ENCODE results near the gene EFHD2.
"Not testable (repeated sequence)": the region's sequence is repeated elsewhere in the genome, so short reads cannot be mapped to it uniquely, and the experiment has no call there.

The EFHD2 gene

DNA sequence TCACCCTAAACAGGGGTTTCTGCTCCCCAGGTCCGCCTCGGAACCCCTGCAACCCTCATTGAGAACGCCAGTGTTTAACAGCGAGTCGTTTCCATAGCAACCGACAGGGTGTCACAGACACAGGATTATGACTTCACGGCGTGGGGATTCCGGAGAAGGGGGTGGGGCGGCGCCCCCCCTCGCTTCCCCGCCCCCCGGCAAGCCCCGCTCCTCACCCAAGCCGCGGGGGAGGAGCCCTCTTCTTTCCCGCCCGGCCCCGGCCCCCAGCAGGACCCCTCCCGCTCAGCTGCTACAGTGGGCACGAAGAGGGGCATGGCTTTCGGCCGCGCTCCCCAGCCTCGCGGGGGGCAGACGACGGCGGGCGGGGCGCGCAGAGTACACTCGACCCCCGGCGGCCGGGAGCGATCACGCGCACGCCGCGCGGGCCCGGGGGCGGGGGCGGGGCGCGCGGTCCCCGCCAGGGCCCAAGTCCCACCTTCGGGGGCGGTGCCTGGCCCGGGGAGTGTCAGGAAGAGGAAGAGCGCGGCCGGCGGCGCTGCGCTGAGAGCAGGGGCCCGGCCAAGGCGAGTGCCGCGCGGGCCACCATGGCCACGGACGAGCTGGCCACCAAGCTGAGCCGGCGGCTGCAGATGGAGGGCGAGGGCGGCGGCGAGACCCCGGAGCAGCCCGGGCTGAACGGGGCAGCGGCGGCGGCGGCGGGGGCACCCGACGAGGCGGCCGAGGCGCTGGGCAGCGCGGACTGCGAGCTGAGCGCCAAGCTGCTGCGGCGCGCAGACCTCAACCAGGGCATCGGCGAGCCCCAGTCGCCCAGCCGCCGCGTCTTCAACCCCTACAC, at the start of gene EFHD2:
Gene EFHD2, plus strand, starts transcription at position 501 of the 835 bp plus-strand sequence. Its CDS starts 84 bp downstream, at position 585.
- DNase-seq: peak; percentile 67

GRCh38 chr1:15360700-15361099, 49.0 kb upstream of the EFHD2 start:
- DNase-seq: no peak

DNA sequence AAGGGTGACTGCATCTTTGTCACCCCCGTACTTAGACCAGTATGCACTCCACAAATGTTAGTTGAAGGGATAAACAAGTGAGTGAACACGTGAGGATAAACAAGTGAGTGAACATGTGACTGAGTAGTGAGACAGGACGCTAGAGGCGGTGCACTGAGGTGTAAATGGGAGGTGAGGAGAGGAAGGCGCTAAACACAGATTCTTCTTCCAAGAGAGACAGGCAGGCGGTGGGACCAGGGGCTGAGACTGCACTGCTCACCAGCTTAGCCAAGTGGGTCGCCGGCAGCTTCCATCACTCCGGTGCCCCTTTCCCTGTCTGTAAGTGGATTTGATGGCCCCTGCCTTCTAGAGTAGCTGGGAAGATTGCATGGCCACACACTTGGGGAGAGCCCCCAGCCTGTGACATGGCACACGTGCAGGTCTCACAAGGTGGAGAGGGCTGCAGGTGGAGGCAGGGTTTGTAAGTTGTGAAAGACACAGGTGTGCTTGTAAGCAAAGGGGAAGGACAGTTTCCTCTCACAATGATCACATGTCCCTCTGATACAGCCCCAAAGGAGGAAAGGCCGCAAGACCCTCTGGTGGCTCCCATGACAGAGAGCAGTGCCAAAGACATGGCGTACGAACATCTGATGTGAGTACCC, 47.5 kb upstream of the EFHD2 start:
- DNase-seq: no peak

- DNase-seq: no peak
Observed at GRCh38 chr1:15362737-15363128, 47.0 kb upstream of the EFHD2 start.

DNA sequence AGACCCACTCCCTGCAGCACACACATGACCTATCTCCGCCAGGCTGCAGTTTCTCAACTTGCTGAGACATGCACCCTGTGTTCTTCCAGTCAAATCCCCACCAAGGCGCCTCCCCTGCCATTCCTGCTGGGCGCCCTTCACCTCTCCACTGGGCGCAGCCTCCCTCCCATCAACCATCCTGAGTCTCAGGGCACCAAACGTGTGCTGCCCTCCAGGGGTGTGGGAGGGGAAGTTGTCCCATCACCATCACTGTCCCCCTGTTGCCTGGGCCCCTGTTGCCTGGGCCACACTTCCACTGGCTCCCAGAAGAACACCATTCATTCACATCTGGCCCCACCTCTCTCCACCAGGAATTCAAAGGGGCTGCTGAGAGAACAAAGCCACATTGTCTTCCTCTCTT, 44.9 kb upstream of the EFHD2 start:
- DNase-seq: no peak

GRCh38 chr1:15368888-15369287, 40.8 kb upstream of the EFHD2 start:
- DNase-seq: no peak

DNA sequence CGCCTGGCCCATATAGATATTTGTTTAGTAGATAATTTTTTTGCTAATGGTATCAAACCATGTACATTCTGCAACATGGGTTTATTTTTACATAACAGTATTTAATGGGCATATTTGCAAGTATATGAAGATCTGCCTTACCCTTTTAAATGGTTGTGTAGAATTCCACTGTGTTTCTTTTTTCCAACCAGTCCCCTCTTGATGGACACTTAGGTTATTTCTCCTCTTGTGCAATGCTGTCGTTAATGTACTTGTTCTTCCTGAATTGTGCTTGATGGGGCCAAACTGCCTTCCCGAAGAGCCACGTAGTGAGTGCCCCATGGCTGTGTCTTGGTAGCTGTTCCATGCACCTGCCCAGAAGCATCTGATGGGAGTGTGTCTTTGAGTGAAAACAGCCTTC, 39.4 kb upstream of the EFHD2 start:
- no peak for DNase-seq

- DNase-seq: no peak
Observed at GRCh38 chr1:15370781-15371520, 38.7 kb upstream of the EFHD2 start.

DNA sequence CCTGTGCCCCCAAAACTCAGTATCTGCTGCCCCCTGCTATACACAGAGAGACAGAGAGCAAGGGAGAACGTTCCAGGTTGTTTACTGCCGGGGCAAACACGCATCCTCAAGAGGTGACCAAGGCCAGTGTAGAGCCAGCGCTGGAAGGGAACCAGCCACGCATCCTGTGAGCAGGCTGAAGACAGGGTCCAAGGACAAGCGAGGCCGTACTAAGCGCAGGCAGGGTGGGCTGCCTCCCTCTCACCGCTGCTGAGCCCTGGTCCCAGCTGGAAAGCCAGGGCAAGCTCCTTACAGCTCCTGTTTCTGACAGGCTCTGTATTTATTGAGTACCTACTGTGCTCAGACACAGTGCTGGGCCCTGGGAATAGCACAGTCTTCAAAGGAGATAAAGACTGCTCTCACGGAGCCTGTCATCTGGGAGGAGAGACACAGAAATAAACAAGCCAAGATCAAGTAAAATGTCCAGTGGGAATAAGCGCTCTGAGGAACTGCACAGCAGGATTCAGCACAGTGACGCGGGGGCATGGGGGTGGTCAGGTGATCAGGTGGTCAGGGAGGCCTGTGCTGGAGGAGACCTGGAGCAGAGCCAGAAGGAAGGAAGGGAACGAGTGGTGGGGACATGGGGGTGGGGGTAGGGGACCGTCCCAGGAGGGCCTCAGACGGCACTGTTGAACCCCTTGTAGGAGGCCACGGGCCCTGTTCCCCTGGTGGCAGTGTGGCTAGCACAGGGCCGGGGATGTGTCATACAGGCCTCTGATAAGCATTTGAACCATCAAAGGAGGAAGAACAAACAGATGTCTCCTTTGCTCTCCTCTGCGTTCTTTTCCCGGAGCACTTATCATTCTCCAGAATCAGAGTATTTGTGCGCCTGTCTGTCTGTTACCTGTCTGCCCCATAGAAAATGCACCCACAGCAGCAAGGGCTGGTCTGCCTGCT, 37.8 kb upstream of the EFHD2 start:
- no peak for DNase-seq

DNA sequence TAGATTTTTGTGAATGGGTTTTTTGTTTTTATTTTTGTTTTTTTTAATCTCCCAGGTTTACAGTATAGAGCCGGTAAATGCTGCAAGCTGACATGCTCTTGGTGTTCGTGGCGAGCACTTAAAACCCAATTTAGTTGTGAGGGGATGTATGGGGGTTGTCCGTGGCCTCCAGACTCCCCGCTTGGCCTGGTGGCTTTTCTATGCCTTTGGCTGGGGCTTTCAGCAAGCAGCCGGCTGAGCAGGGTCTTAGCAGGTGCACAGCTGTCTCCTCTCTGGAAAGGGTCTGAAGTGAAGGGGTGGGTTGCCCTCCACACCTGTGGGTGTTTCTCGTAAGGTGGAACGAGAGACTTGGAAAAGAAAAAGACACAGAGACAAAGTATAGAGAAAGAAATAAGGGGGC, 31.0 kb upstream of the EFHD2 start:
- DNase-seq: no peak

DNA sequence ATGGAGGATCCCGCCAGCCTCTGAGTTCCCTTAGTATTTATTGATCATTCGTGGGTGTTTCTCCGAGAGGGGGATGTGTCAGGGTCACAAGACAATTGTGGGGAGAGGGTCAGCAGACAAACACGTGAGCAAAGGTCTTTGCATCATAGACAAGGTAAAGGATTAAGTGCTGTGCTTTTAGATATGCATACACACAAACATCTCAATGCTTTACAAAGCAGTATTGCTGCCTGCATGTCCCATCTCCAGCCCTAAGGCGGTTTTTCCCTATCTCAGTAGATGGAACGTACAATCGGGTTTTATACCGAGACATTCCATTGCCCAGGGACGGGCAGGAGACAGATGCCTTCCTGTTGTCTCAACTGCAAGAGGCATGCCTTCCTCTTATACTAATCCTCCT, 30.5 kb upstream of the EFHD2 start:
- not testable (repeated sequence) for DNase-seq

DNA sequence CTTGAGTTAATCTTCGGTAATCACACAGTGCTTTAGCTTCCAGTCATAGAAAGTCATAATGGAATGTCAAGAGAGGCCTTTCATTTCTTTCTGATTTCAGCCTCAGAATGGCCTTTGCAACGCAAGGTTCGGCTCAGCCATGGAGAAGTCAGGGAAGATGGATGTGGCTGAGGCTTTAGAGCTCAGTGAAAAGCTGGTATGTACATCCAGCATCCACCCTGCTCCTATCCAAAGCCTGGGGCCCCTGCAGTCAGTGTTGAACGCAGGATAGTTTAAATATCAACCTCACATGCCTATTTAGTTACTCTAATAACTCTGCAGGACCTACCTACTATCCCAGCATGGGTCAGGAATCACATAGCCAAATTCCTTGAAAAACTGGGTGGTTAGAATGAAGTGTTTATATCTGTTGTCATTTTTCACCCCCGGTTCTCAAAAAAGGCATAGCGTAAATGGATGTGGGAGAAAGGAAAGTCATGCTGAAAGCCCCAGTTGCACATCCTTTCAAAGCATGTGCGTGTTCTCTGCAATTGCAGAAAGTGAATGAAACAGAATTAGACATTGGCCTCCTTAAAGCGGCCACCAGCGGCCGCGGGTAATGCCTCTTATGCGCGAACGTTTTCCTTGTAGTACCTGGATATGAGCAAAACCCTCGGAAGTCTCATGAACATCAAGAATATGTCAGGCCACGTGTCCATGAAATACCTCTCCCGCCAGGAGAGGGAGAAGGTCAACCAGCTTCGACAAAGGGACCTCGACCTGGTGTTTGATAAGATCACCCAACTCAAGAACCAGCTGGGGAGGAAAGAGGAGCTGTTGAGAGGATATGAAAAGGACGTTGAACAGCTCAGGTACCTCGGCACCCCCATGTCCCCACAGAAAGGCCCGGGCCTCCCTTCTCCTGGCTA, 28.8 kb upstream of the EFHD2 start:
- no peak for DNase-seq

DNA sequence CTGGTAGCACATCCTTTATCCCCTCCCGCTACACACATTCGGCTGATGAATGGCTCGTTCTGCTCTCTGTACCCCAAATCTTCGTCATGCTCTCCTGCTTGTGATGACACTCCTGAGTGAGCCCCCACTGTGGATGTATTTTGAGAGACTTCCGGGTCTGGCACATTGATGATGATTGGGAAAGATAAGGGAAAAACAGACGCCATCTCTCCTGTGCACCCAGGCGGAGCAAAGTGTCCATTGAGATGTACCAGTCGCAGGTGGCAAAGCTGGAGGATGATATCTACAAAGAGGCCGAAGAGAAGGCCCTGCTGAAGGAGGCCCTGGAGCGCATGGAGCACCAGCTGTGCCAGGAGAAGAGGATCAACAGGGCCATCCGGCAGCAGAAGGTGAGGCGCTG, 27.9 kb upstream of the EFHD2 start:
- DNase-seq: no peak

DNA sequence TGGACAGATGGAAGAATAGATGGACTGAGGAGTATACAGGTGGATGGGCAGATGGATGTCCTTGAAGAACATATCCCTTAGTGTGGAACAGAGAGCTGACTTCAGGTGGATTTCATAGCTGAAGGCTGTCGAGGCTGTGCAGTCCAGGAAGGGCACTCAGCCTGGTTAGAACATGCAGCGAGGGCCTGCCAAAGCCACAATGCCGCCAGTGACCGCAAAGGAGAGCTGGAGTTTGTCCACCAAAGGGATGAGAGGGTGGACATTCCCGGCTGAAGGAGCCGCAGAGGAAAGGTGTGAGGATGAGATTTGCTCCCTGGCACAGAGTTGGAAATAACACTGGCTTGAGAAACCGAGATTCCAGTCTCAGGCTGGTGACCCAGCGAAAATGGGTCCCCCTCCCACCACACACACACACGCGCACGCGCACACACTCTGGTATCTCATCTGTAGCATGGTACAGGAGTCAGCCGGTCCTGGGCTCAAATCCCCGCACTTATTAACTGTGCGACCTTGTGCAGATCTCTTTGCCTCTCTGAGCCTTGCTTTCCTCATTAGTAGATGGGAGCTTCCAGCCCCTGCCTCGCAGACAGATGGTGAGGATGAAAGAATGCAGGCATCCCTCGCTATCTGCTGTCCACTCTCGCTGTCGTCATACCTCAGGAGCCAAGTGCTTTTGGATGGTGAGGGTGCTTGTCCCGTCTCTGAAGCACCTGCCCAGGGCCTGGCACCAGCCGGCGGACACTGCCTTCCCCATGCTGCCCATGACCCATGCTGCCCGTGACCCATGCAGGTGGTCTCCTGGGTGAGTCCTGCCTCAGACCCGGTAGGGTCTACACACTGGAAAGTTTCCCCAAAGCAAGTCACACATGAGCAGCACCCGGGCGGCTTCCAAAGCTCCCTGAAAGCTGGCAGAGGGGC, 26.8 kb upstream of the EFHD2 start:
- no peak for DNase-seq

- DNase-seq: no peak
Observed at GRCh38 chr1:15383810-15384209, 25.9 kb upstream of the EFHD2 start.

- peak; percentile 21 for DNase-seq
Observed at GRCh38 chr1:15384301-15384901, 25.3 kb upstream of the EFHD2 start.

DNA sequence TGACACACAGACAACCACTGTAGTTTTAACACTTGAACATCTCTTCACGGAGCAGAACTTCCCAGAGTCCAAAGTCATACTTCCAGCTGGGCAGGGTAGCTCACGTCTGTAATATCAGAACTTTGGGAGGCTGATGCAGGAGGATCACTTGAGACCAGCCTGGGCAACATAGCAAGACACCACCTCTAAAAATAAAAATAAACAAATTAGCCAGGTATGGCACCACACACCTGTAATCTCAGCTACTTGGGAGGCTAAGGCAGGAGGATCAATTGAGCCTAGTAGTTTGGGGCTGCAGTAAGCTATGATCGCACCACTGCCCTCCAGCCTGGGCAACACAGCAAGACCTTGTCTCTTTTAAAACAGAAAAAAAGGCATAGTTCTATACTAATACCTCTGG, 24.3 kb upstream of the EFHD2 start:
- DNase-seq: no peak

DNA sequence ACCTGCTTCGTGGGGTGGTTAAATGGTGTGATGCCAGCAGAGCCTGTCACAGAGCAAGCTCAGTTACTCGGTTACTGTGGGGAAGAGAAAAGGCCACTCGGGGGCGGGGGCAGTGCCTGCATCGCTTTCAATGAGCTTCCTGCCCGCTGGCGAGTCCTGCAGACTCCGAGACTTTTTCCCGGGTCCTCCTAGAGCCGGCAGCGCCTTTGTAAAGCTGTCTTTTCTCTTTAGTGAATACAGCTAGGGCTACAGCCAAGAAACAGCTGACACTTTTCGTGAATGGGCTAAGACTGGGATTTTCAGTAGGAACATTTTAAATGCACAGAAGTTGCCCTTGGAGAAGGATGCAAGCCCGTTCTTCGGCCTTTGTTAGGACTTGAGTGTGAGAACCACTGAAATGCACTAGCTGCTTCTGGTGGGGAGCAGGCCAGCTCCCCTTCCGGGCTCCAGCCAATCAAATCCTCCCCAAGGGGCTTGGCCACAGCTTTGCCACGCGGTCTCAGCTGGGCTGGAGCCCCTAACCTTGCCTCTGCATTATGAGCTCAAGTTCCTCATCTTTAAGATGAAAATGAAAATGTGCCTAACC, 23.4 kb upstream of the EFHD2 start:
- no peak for DNase-seq

DNA sequence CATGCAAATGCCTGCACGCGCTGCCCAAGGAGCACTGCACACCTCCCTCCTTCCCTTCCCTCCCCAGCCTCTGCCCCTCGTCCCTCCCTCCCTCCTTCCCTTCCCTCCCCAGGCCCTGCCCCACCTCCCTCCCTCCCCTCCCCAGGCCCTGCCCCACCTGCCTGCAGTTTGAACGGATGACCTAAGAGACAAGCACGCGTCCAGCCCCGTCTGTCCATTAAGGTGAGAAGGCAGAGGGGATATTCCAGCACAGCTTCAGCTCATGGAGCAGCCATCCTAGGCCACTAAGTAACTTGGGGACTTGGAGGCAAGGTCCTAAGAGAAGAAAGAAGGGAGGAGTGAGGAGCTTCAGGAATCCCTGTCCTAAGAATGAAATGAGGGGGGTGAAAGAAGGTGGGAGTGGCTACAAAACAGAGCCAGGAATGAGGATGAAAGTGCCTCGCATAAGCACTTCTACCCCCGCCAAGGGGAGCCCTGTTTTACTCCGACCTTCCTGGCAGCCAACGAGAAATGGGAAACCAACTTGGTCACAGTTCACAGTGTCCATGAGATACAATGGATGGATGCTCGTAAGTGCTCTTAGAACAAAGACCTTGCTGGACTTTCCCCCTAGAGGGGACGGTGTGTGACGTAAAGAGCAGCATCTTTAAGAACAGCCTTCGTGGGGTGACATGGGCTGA, 21.3 kb upstream of the EFHD2 start:
- DNase-seq: no peak
